ENCODE data around the gene ZBTB46. TPM values are rescaled to one million over a fixed set of nuclear protein-coding genes. Genes with fewer than 3 reads are reported as not detected.

Gene ZBTB46
- total RNA-seq, 1 experiment from 2014 or later = 2.5 TPM

GRCh38 chr20:63790572-63791168, 40.4 kb downstream of the ZBTB46 start:
- Mint-ChIP-seq H3K4me1 (ENCODE audit: low read depth, unreplicated experiment) (no peaks in the 10 kb centered on the region), H3K36me3 (ENCODE audit: insufficient read depth, unreplicated experiment) (no peaks in the 10 kb centered on the region), H3K27me3 (ENCODE audit: unreplicated experiment) (peaks cover 26% of the 10 kb centered on the region), H3K27ac (ENCODE audit: unreplicated experiment) (no peak overlapping the region), H3K4me3 (ENCODE audit: low read depth, unreplicated experiment) (no peak overlapping the region), H3K9me3 (ENCODE audit: low read depth, unreplicated experiment) (no peaks in the 10 kb centered on the region)
- CTCF ChIA-PET = no interaction called here
- BruUV-seq (replicated peaks) = no TSS peak
- intact Hi-C loops (cut with micrococcal nuclease; ENCODE audit: unreplicated experiment) = no loop called here
- DNase-seq = no peak
- TF ChIP-seq CTCF (IDR thresholded peaks at IDR 0.05; ENCODE audit: unreplicated experiment) = no peak

GRCh38 chr20:63789836-63790571, 41.1 kb downstream of the ZBTB46 start:
- no TSS peak for BruUV-seq (replicated peaks)
- H3K4me3 Mint-ChIP-seq (ENCODE audit: low read depth, unreplicated experiment) = no peak overlapping the region
- no peaks in the 10 kb centered on the region for H3K9me3 Mint-ChIP-seq (ENCODE audit: low read depth, unreplicated experiment)
- no peak for TF ChIP-seq CTCF (IDR thresholded peaks at IDR 0.05; ENCODE audit: unreplicated experiment)
- peaks cover 19% of the 10 kb centered on the region for H3K27me3 Mint-ChIP-seq (ENCODE audit: unreplicated experiment)
- DNase-seq = no peak
- CTCF ChIA-PET = interaction anchor here (0.5 kb wide), 1 partner anchor 352 kb away, joined by 4 read pairs; no protein-coding TSS in a partner anchor
- intact Hi-C loops (cut with micrococcal nuclease; ENCODE audit: unreplicated experiment) = no loop called here
- H3K27ac Mint-ChIP-seq (ENCODE audit: unreplicated experiment) = no peak overlapping the region
- no peaks in the 10 kb centered on the region for H3K4me1 Mint-ChIP-seq (ENCODE audit: low read depth, unreplicated experiment)
- H3K36me3 Mint-ChIP-seq (ENCODE audit: insufficient read depth, unreplicated experiment) = no peaks in the 10 kb centered on the region

- no peak overlapping the region for H3K4me3 Mint-ChIP-seq (ENCODE audit: low read depth, unreplicated experiment)
- no TSS peak for BruUV-seq (replicated peaks)
Observed at GRCh38 chr20:63787749-63788148, 43.3 kb downstream of the ZBTB46 start.

GRCh38 chr20:63787302-63787701, 43.8 kb downstream of the ZBTB46 start:
- no peak overlapping the region for H3K4me3 Mint-ChIP-seq (ENCODE audit: low read depth, unreplicated experiment)
- no TSS peak for BruUV-seq (replicated peaks)
- intact Hi-C loops (cut with micrococcal nuclease; ENCODE audit: unreplicated experiment) = loop anchor here (2.0 kb wide), 1 partner anchor 77 kb away; the partner anchor contains the start of gene TPD52L2
- peaks cover 6% of the 10 kb centered on the region for H3K27me3 Mint-ChIP-seq (ENCODE audit: unreplicated experiment)
- CTCF ChIA-PET = interaction anchor here (0.7 to 1.7 kb wide), 2 partner anchors 46 to 89 kb away, joined by 4 to 12 read pairs; no protein-coding TSS in a partner anchor
- no peak for TF ChIP-seq CTCF (IDR thresholded peaks at IDR 0.05; ENCODE audit: unreplicated experiment)
- no peaks in the 10 kb centered on the region for H3K4me1 Mint-ChIP-seq (ENCODE audit: low read depth, unreplicated experiment)
- DNase-seq = no peak
- H3K27ac Mint-ChIP-seq (ENCODE audit: unreplicated experiment) = no peak overlapping the region
- no peaks in the 10 kb centered on the region for H3K36me3 Mint-ChIP-seq (ENCODE audit: insufficient read depth, unreplicated experiment)
- H3K9me3 Mint-ChIP-seq (ENCODE audit: low read depth, unreplicated experiment) = no peaks in the 10 kb centered on the region

More at GRCh38 chr20:63787749-63788148, 43.3 kb downstream of the ZBTB46 start:
- H3K4me1 Mint-ChIP-seq (ENCODE audit: low read depth, unreplicated experiment) = no peaks in the 10 kb centered on the region
- H3K27ac Mint-ChIP-seq (ENCODE audit: unreplicated experiment) = no peak overlapping the region
- intact Hi-C loops (cut with micrococcal nuclease; ENCODE audit: unreplicated experiment) = loop anchor here (2.0 kb wide), 1 partner anchor 77 kb away; the partner anchor contains the start of gene TPD52L2
- H3K27me3 Mint-ChIP-seq (ENCODE audit: unreplicated experiment) = peaks cover 2% of the 10 kb centered on the region
- no peaks in the 10 kb centered on the region for H3K9me3 Mint-ChIP-seq (ENCODE audit: low read depth, unreplicated experiment)
- CTCF ChIA-PET = interaction anchor here (0.7 kb wide), 1 partner anchor 89 kb away, joined by 4 read pairs; no protein-coding TSS in a partner anchor
- no peak for TF ChIP-seq CTCF (IDR thresholded peaks at IDR 0.05; ENCODE audit: unreplicated experiment)
- no peak for DNase-seq
- no peaks in the 10 kb centered on the region for H3K36me3 Mint-ChIP-seq (ENCODE audit: insufficient read depth, unreplicated experiment)

Data from Calu3 (cell line).